Mucosa of descending colon (tissue), 3 donors: ENCODE results near the gene RALGAPA1. TPM values are rescaled to one million over a fixed set of nuclear protein-coding genes. Genes with fewer than 3 reads are reported as not detected.

ENCODE experiments used
- ATAC-seq: fragments of 200-7000 bp; cut with Tn5 transposase; one replicate; pipeline ENCODE4 v1.9.1; 2020; ENCODE audit warnings: mild to moderate bottlenecking, moderate library complexity
- DNase-seq, 3 donors: peaks; one replicate each; pipeline ENCODE4 v3.0.0-alpha.2; 2020
- H3K36me3 ChIP-seq: fragments of 200-600 bp; one replicate; pipeline ENCODE4 v1.8.0; 2021; ENCODE audit warnings: low read depth, mild to moderate bottlenecking
- H3K4me1 ChIP-seq: fragments of 200-600 bp; one replicate; pipeline ENCODE4 v1.8.0; 2021; ENCODE audit warnings: low read depth, mild to moderate bottlenecking
- H3K4me3 ChIP-seq: fragments of 200-600 bp; one replicate; pipeline ENCODE4 v1.8.0; 2021; ENCODE audit warnings: mild to moderate bottlenecking
- H3K9me3 ChIP-seq: fragments of 200-600 bp; one replicate; pipeline ENCODE4 v1.8.0; 2021; ENCODE audit warnings: mild to moderate bottlenecking
- CTCF ChIP-seq: fragments of 200-600 bp; IDR thresholded peaks from one replicate; pipeline ENCODE4 v1.8.0; 2022; ENCODE audit warnings: antibody characterized with exemption, mild to moderate bottlenecking
- intact Hi-C, 2 donors: fragments of 100-400 bp; cut with DNase I in 1 of 2; cut with micrococcal nuclease in 1 of 2; formaldehyde crosslinking; loops; one replicate each; pipeline versions ENCODE4 v1.11.0 to v1.11.1; 2022; cut with DNase I, micrococcal nuclease
- total RNA-seq, 3 donors: library from RNA; stranded (reverse); fragmentation: NEBNext Ultra II Directional in 2 of 3; extraction: Animal tissue kit (Norgen Biotek cat#: 25700) in 2 of 3; gene quantifications; one replicate each; pipeline versions ENCODE4 v1.2.1 to v1.2.4, GENCODE V29; 2021 to 2023
- donor health status: DM: no; HTN: no; CAD: no; lungs with moderate emphysema.
- donor health status: DM: no; HTN: no; CAD: no.
- donor health status: DM: no; HTN: yes; CAD: no.

The RALGAPA1 gene
- total RNA-seq, 3 donors from 2014 or later = 64.4 to 92.1 (median 90.6) TPM

GRCh38 chr14:35533357-35534207 lies 275.5 kb downstream of the RALGAPA1 start, which contains the start of gene INSM2:
TSS of gene INSM2 (plus strand) at chr14:35534164. CDS start at chr14:35534253, 89 bp downstream.
- Histone ChIP-seq H3K4me3 (no peak within 1 kb of the TSS), H3K36me3 (no peaks in the 10 kb centered on the region), H3K4me1 (peaks cover 25% of the 10 kb centered on the region), H3K9me3 (no peaks in the 10 kb centered on the region)
- no peak for TF ChIP-seq CTCF
- intact Hi-C loops = no loop called here
- DNase-seq (peak; percentile 72 to 78 (median 72)), ATAC-seq (peak; percentile 87)

GRCh38 chr14:35532783-35533356 lies 276.2 kb downstream of the RALGAPA1 start:
- no peak for ATAC-seq
- TF ChIP-seq CTCF = no peak
- H3K4me1 ChIP-seq = peaks cover 25% of the 10 kb centered on the region
- H3K9me3 ChIP-seq = no peaks in the 10 kb centered on the region
- no peak for DNase-seq
- intact Hi-C loops = no loop called here
- H3K36me3 ChIP-seq = no peaks in the 10 kb centered on the region
- H3K4me3 ChIP-seq = no peak overlapping the region

DNA sequence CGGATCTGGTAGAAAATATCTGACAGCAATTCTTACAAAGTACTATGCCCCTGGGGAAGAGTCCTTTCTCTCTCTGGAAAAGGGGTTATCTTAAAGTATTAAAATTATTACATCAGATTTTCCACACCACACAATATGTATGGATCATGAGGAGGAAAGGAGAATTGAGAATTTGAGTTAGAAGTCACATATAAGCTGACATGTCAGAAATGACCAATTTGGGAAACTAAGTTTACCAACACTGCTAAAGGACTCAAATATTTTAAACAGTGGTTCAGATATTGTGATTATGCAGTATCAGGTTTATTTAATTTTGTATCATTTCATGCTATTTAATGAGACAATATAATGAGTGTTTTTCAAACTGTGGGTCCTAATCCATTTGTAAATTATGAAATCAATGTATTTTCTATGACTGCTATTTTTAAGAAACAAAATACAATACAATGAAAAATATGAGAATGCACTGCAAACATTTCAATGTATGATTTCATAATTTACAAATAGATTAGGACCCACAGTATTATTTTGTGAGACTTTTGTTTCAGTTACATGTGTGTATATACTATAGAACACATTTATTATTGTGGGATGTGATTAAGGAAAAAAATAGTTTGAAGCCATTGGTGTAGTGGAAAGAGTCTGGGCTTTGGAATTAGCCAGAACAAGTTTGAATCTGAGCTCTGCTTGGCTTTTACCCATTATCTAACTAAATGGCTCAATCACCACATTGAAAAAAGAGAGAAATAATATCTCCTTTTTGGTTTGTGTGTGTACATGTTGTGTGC lies 276.9 kb downstream of the RALGAPA1 start:
- no peak for ATAC-seq
- H3K4me1 ChIP-seq = peaks cover 25% of the 10 kb centered on the region
- intact Hi-C loops = no loop called here

DNA sequence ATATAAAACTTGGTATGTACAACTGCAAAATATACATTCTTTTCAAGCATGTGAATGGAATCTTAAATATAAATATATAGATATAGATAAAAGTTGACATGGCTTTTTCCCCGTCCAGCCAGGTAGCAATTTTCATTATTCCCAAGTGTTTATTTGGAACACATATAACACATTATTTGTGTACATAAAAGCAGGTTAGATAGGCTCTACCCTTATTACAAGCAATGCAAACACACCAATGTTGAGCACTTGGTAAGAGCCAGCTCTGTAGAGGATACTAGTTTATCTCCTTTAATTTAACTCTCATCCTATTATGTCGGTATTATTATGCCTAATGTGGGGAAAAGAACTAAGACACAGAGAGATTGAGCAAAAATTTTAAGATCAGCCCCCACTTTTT lies 282.1 kb downstream of the RALGAPA1 start:
- ATAC-seq (no peak), DNase-seq (no peak)
- intact Hi-C loops = no loop called here
- Histone ChIP-seq H3K4me1 (no peaks in the 10 kb centered on the region), H3K36me3 (no peaks in the 10 kb centered on the region), H3K9me3 (no peaks in the 10 kb centered on the region), H3K4me3 (no peak overlapping the region)
- TF ChIP-seq CTCF = no peak

More for the DNA sequence above, 276.9 kb downstream of the RALGAPA1 start:
- no peak for DNase-seq
- Histone ChIP-seq H3K36me3 (no peaks in the 10 kb centered on the region), H3K4me3 (no peak overlapping the region), H3K9me3 (no peaks in the 10 kb centered on the region)
- TF ChIP-seq CTCF = no peak

GRCh38 chr14:35525695-35526094 lies 283.4 kb downstream of the RALGAPA1 start:
- DNase-seq (no peak), ATAC-seq (no peak)
- no peak for TF ChIP-seq CTCF
- no peak overlapping the region for H3K4me3 ChIP-seq
- intact Hi-C loops = no loop called here
- H3K36me3 ChIP-seq = no peaks in the 10 kb centered on the region
- no peaks in the 10 kb centered on the region for H3K4me1 ChIP-seq
- no peaks in the 10 kb centered on the region for H3K9me3 ChIP-seq
